ENCODE measurements around the gene FLNB.
"Not testable (repeated sequence)": the region's sequence is repeated elsewhere in the genome, so short reads cannot be mapped to it uniquely, and the experiment has no call there.

Gene FLNB

DNA sequence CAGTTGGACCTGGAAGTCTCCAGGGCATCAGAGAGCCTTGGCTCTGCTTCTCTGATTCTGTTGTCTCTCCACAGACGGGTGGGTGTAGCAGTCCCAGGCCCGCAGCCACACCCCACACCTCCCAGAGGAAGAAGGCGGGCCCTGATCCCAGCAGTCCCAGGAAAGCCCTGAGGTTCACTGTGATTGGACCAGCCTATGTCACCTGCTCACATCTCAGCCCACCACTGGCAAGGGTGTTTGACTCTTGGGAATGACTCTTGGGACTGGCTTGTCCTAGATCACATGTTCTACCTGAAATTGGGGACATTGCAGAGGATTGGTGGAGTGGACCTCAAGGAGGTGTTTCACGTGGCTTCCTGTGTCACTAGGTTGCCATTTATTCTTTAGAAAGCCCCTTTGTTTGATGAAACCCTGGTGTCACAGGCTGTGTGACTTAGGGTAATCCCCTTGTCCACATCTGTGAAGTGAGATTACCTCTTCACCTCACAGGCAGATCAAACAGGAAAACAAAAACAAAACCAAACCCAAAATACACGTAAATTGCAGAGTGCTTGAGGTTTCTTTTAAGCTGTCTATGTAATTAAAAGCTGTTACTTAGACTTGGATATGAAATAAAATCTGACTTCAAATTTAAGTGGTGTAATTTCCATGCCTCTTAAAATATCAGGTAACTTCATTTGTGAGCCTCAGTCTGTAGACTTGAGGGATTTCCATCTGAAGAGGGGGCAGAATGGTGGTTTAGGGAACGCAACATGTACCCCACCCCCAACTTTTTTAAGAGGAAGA is 26.7 kb downstream of the FLNB start:
- no peak for DNase-seq

DNA sequence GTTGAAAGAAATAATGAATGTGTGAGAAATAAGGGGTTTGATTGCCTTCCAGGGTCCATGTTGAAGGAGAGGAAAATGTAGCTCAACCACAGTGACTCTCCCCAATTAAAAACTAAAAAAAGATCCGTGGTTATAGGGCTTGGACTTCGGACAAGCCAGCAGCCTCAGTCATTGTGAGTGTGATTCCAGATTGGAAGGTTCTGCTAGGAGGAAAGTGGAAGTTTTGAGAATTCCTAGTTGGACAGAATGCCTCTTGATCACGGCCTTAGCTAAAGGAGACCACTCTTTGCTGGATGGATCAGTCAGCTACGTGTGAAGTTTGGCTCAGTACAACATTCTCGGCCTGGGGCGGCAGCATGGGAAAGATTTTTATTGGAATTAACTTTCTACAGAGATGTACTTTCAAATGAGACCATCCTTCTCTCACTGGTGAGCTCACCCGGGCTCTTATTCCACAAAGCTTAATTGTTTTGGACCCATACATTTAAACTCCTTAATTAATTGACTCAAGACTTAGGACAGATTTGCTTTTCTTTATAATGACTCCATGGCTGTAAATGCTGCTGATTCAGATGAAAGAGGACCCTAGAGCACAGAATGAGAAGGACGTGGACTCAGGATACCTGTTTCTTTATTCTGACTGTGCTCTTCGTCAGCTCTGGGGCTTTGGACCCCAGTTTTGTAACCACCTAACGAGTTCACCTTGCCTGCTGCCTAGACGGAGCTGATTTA is 27.5 kb downstream of the FLNB start:
- no peak for DNase-seq

DNA sequence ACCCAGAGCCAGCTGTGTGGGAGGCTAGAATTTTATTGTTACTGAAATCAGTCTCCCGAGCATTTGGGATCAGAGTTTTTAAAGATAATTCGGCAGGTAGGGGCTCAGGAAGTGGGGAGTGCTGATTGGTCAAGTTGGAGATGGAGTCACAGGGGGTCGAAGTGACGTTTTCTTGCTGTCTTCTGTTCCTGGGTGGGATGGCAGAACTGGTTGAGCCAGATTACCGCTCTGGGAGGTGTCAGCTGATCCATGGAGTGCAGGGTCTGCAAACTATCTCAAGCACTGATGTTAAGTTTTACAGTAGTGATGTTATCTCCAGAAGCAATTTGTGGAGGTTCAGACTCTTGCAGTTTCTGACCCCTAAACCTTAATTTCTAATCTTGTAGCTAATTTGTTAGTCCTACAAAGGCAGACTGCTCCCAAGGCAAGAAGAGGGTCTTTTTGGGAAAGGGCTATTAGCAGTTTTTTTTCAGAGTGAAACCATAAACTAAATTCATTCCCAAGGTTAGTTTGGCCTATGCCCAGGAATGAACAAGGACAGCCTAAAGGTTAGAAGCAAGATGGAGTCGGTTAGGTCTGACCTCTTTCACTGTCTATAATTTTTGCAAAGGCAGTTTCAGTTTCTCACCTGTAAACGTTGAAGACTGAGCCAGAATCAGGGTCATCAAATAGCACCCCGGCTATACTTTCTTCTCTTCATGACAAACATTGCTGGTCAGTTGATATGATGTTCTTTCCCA is 28.2 kb downstream of the FLNB start:
- DNase-seq: no peak

DNA sequence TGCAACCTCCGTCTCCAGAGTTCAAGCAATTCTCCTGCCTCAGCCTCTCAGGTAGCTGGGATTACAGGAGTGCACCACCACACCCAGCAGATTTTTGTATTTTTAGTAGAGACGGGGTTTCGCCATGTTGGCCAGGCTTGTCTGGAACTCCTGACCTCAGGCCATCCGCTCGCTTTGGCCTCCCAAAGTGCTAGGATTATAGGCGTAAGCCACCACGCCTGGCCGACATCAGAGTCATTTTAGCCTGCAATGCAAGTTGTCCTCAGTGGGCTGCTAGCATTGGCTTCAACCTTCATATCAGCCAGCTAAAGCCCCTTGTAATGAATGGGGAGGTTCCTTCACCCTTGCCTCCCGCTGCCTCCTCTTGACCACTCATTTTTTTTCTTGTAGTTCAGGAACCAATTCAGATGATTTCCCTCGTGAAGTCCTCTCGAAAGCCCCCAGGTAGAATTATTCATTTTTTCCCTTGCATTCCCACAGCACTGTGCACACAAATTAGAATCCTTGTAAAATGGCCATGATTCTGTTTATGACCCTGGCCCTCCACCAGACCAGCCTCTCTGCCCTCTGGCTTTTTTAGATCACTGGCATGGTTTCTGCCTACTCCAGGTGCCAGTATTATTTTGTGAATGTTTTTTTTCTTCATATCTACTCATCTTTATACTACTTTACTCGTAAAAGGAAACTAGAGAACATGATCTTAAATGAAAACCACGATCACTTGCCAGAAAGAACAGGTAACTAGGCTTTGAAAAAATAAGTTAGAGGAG is 29.1 kb downstream of the FLNB start:
- no peak for DNase-seq

DNA sequence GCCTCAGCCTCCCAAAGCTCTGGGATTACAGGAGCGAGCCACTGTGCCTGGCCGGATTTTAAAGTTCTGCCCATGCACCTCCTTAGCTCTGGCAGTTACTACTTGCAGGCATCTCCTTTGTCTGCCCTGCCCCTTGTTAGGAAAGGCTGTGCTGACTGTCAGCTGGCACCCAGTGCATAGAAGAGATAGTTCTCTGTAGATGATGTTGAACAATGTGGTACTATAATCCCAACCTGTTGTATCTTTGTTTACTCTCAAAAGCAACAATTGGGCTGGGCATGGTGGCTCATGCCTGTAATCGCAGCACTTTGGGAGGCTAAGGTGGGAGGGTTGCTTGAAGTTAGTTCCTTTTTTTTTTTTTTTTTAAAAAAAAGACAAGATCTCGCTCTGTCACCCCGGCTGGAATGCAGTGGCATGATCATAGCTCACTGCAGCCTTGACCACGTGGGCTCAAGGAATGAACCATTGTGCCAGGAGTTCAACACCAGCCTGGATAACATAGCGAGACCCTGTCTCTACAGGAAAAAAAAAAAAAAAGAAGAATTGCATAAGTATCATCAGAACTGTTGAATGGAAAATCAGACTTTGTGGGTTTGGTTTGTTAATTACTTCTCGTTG is 30.6 kb downstream of the FLNB start:
- no peak for DNase-seq

DNA sequence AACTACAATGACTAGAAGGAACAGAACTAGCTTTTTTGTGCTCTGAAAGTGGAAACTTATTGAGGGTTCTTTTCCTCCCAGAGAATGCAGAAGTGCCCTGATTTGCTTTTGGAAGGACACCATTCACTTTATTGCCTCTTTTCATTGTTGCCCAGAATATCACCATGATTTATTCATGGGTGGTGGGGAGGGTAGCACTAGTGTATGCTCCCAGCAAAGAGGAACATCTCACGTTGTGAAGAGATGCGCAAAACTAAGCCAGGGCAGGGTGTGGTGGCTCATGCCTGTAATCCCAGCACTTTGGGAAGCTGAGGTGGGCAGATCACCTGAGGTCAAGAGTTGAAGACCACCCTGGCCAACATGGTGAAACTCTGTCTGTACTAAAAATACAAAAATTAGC is 31.4 kb downstream of the FLNB start:
- DNase-seq: no peak

DNA sequence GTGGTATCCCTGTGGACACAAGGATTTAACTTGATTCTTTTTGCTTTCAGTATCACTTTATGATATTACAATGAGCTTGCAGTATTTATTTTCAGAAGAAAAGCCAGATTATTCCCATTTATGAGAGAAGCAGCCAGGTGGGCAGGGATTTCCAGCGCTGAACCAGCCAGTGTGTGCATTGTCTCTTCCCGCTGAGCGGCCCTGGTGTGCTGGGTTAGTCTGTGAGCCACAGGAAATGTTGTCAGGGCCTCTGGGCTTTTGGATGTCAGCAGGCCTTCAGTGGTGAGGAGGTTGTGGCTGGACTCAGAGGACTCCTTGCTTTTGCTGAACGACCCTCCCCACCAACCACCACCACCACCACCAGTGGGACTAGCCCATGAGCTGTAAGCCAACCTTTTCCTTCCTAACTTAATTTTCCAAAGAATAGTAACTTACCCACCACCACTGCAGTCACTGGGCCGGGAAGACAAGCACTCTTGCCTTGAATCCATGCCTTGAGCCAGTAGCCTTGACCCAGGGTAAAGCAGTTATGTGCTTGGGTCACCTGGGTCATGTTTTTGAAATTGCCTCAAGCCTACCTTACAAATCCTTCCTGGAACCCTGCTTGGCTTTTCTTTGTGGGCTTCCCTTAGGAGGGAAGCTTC is 33.1 kb downstream of the FLNB start:
- DNase-seq: no peak

DNA sequence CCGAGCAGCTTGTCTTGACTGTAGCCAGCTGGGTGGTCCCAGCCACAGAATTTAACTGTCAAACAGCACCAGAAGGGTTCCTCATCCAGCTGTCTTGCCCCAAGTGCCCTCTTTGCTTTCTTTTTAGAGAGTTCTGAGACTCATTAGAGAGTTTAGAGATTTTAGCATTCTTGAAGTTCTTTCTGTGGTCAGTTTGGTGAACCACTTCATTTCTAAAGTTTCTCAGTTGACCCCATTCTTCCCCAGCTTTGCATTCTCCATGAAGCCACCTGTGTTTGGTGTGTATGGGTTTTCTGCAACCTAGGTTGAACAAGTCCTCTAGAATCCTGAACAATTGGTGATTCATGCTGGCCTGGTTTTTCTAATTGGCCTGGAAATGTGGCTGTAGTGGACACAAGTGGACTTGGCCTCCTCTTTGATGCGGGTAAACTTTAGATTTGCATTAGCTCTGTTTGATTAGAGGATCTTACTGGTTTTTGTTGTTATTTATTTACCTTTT is 33.7 kb downstream of the FLNB start:
- no peak for DNase-seq

DNA sequence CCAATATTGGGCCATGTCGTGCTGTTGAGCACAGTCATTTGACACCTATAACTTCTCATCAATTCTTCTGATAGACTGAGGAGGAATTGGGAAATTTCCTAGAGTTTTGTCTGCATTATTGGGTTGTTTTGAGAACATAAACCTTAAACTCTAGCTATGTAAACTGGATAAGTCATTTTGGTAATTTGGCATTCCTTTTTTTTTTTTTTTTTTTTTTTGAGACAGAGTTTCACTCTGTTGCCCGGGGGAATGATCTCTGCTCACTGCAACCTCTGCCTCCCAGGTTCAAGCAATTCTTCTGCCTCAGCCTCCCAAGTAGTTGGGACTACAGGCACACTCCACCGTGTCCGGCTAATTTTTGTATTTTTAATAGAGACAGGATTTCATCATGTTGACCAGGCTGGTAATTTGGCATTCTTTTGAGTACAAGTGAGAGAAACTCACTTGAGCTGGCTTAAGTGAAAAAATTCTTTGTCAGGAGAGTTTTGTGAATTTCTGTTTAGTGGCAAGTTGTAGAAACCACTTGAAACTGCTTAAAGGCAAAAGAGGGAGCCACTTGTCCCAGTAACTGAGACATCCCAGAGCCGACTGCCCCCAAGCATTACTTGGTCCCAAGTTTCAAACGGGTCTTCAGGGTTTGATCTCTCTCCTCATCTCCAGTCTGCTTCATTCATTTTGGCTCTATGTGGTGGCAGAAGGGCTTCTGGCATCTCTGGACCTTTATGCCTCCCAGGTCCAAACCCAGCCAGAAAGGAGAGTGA is 34.9 kb downstream of the FLNB start:
- DNase-seq: no peak

DNA sequence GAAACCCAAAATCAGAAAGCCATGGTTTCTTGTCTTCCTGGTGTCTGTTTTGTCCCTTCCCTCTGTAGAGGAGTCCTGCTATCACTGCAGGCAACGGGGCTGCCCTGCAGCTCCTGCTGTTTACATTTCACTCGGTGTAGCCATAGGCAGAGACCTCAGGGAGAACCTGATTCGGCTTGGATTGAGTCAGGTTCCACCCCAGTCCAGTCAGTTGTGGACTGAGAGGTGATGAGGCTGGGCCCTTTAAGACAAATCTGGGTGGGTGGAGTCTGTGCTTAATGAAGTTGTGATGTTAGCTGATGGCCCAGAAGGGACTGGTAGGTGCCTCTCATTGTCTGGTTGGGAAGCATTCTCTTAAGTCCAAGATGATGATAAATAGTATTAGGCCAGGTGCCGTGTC is 35.7 kb downstream of the FLNB start:
- no peak for DNase-seq

DNA sequence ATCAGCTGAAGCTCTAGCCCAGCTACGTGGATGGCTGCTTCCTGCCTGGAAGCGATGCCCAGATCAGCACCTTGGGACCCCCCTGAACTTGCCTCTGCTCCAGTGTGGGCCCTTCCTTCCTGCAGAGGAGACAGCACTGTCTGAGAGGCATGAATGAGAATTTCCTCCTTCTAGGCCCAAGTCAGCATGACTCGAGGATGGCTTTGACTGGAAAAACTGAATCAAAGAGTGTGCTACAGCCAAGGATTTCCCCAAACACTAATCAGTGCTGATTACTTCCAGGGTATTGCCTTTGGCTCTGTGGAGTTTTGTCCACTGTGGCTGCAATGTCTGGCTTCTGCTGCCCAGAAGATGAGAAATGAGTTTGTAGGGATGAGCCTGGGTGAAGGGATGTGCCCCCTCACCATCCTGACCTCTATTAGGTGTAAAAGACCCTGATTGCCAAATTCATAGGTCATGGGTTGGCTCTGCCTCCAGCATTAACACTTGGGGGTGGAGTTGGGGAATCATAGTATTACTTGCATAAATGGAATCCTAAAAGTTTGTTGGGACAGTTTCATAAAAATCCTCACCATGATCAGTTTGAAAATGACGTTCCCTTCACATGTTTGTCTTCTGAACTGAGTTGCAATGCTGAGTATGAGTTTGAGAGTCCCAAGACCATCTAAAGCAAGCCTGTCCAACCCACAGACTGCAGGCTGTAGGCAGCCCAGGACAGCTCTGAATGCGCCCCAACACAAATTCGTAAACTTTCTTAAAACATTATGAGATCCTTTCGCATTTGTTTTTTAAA is 36.7 kb downstream of the FLNB start:
- DNase-seq: no peak

DNA sequence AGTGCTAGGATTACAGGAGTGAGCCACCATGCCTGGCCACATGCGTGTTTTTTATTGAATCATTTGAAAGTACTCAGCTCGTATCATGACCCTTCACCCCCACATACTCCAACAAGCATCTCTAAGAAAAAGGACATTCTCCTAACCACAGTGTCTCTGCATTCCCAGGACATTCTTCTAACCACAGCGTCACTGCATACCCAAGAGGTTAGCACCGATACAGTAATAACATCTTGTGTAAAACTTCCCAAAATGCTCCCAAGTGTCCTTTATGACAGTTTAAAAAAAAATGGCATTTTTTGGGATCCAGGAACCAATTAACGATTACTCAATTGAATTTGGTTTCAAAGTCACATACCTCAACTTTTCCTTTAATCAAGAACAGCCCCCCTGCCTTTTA is 39.6 kb downstream of the FLNB start:
- DNase-seq: no peak

DNA sequence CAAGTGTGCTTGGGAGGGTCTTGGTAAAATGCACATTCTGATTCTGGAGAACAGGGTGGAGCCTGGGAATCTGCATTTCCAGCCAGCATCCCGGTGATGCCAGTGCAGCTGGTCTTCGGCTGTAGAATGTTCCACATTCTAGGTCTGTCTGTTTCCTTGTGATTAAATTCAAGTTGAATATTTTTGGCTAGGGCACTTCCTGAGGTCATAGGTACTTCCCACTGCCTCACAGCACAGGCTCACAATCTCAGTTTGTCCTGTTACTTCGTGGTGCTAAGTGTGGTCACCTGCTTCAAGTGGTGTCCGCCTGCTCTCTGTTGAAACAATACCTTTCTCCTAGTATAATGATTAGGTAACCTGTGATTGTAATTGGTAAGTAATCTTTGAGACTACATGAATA is 40.1 kb downstream of the FLNB start:
- DNase-seq: no peak

DNA sequence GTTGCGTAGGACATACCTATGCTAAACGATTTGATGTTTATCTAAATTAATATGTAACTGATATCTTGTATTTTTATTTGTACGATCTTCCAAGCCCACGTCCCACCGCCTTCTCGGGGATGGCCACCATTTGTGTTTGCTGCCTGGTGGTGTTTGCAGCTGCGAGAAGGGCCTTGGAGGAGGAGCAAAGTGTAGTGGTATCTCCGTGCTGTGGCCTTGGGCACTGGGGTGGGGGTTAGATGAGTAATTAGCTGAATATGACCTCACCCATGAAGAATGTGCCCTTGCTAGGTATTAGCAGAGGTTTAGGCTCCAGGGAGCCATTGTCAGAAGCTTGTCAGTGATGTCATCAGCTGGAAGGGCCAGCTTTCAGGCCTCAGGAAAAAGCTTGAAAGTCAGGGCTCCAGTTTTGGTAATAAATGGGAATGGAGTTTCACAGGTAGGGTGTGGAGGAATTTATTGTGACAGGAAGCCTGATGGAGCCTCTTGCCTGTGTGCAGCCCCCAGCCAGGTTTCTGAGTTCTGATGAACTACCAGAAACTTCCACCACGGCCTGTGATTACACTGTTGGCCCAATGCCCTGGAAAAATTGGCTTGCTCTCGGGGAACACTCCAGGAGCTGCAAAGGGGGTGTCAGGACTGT is 41.0 kb downstream of the FLNB start:
- DNase-seq: no peak

DNA sequence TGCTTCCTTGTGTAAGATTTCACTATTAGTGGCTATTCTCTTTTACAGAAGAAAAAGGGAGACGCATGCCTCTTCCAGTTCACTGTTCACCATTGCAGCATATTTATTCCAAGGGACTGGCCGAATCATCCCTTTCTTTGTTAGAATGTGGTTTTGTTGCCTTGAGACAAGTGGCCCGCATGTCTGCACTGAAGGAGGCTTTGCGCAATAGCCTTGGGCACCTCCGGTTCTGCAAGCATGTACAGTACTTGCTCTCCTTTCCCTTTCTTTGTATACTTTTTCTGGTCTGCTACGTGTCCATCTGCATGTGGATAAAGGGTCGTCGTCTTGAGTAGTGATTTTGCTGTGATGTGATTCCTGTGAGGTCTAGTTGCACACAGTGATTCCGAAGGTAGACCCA is 43.0 kb downstream of the FLNB start:
- DNase-seq: no peak

DNA sequence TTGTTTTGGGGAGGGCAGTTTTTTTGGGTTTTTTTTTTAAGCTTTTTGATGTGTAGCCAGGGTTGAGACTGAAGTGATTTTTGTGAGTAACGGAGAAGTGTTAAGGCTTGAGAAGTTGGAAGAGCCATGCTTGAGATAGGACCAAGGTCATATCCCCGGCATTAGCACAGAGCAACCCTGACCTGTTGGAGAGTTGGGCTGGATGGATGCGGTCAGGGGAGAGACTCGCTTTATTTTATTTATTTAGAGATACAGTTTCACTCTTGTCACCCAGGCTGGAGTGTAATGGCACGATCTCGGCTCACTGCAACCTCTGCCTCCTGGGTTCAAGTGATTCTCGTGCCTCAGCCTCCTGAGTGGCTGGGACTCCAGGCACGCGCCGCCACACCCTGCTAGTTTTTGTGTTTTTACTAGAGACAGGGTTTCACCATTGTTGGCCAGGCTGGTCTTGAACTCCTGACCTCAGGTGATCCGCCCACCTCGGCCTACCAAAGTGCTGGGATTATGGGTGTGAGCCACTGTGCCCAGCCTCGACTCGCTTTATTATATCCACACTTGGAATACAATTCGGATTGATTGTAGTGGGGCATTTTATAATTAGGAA is 43.5 kb downstream of the FLNB start:
- DNase-seq: not testable (repeated sequence)

DNA sequence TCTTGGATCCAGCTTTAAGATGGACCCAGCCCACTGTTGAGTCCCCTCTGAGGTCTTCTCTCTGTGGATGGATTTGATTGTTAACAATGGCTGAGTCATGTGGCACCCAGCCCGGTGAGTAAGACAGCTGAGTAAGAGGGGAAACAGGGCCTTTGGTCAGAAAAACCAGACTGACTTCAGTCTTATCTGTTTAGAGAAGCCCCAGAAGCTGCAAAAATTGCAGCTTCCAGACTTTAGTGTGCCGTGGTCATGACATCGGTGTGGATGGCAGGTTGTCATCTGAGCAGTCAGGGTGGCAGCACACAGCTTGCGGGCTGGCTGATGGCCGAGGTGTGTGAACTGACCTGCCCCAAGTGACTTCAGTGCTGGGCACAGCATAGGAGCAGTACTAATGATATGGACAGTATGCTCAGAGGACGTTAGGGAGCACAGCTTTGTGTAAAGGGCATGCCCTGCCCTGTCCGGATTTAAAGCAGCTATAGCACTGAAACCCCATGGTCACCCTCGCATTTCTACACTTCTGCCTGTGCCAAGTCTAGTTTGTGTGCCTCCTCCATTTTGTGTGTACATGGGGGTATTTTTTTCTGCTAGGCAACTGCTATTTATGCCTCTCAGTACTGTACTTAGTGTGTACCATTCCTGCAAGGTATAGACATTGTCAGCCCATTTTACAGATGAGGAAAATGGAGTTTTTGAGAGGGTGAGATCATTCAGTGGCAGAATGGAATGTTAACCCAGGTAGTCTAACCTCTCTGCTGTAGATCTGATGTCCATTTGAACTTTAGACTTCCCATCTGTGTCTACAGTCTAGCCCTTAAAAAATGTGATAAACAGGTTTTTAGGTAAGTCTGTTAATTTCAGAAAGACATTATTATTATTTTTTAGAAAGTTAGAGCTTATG is 44.4 kb downstream of the FLNB start:
- DNase-seq: no peak

DNA sequence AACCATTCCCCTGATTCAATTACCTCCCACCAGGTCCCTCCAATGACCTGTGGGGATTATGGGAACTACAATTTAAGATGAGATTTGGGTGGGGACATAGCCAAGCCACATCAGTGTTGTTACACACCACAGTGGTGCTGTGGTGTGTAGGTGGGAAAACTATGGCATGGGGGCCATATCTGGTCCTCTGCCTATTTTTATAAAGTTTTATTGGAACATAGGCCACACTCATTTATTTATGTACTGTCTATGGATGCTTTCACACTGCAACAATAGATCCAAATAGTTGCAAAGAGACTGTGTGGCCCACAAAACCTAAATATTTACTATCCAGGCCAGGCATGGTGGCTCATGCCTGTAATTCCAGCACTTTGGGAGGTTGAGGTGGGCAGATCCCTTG is 46.4 kb downstream of the FLNB start:
- no peak for DNase-seq

Measured in KG1 (cell line).